SIG-M5 treated with dmso at 0.1 percent for 504 hours (cell line): ENCODE data around the gene AJAP1.

Experiments used
- DNase-seq: peaks from one replicate; lab custom pipeline; 2025; ENCODE audit not compliant: unreplicated experiment; lab: John Stamatoyannopoulos, UW

Gene AJAP1

DNA sequence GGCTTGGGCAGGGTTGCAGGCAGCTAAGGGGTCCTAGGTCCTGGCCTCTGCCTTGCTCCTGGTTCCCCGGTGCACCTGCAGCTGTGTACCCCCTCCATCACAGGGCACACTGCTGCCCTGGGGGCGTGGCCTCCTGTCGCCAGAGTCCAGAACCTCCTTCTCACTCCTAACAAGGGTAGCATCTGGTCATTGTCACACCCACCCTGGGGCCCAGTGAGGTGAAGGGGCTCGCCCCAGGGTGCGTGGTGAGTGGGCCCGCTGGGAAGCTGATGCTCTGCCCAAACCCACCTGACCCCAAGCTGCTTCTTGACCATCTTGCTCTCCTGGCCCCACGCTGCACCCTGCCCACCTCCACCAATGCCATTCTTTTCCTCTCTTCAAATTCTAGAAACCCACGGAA, 44.5 kb downstream of the AJAP1 start:
- no peak for DNase-seq

- DNase-seq = no peak
These were observed 45.2 kb downstream of the AJAP1 start for GRCh38 chr1:4699376-4700301.

GRCh38 chr1:4700801-4701200, 46.4 kb downstream of the AJAP1 start:
- no peak for DNase-seq

GRCh38 chr1:4701276-4701675, 46.9 kb downstream of the AJAP1 start:
- DNase-seq = no peak

- DNase-seq = no peak
These were observed 48.1 kb downstream of the AJAP1 start for GRCh38 chr1:4702464-4702863.

GRCh38 chr1:4702932-4703331, 48.5 kb downstream of the AJAP1 start:
- no peak for DNase-seq

DNA sequence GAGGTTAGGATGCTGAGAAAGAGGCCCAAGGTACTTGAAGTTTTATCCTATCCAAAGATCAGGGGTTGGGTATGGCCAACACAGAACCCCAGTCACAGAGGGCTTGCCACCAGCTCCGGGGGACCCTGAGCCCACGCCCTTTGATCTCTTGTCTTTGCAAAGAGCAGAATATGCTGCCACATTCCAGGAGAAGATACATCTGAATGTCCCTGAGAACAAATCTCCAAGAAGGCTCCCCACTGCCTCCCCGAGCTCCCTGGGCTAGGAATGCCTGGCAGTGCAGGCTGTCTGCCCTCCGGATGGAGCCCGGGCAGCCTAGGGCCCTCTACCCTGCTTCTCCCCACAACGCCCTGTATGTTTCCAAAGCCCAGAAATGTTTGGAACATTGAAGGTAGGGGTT, 49.2 kb downstream of the AJAP1 start:
- DNase-seq = no peak

- DNase-seq = no peak
These were observed 54.6 kb downstream of the AJAP1 start for GRCh38 chr1:4708840-4709507.

DNA sequence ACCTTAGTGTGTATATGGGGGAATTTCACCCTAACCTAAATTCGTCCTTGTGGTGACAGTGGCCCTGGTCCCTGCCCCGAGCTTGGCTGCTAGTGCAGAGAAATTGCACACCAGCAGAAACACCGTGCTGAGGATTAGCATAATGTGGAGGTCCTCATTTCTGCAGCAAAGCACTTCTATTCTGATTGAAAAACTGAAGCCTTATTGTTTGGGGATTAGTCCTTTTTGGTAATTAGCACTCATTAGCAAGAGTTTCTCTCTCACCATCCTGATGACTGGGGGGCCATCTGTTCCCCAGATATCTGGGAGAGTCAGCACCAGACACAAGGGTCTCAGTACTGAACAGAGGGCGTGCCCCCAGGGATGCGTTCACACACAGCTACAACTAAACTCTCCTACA, 55.2 kb downstream of the AJAP1 start:
- no peak for DNase-seq

DNA sequence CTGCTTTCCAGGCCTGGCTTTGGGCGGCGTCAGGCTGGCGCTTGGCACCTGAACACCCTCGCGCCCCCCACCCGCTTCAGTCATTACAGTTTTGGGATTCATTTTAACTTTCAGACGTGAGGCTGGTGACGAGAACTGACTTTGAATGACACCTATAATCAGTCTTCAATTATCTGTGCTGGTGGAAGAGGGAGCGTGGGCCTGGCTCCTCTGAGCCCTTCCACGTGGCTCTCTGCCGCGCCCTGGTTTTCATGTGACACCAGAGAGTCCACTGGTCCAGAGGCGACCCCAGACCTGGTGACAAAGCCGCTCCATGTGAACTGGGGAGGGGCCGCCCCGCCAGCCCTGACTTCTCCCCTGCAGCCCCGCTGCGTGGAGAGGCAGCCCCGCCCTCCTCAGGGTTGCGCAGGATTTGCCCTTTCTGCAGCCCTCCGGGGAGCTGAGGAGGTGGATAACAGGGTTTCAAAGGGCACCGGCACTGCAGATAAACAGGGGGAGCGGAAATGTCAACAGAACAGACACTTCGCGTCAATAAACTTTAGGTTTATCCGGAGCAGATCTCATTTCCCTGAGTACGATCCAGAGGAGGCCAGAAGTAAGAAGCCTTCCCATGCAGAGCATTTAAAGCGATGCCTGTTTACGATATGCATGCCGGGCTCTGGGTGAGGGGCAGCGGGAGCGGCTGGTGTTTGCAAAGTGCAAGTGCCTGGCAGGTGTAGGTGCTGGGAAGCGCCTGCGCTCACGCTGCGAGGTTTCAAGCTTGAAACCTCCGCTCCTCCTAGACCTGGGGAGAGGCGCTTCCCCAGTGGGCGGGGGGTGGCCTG, 56.4 kb downstream of the AJAP1 start:
- no peak for DNase-seq

GRCh38 chr1:4711416-4712275, 57.2 kb downstream of the AJAP1 start:
- DNase-seq = no peak

DNA sequence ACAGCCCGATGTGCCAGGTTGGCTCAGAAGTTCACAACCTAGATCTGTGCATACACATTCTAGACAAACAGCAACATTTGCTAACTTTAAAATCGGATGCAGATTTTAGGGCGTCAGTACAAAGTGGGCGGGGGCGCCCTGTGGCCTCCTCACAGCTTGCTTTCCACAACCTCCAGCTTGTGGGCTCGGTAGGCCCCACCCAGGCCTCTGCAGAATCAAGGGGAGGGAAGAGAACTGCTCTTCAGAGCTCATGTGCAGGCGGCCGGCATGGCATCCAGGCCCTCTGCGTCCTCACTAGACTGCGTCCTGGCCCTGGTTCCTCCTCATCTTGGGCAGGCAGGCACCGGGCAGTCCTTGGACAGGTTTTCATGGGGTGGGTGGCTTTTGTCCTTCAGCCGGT, 59.3 kb downstream of the AJAP1 start:
- no peak for DNase-seq

DNA sequence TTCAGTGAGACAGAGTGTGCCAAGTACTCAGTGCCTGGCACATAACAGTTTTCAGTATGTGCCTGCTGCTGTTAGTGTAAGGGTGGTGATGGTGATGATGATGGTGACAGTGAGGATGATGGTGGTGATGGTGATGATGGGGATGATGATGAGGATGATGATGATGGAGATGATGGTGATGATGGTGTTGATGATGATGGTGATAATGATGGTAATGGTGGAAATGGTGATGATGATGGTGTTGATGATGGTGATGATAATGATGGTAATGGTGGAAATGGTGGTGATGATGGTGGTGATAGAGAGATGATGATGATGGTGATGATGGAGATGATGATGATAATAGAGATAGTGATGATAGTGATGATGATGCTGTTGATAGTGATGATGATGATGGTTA, 62.0 kb downstream of the AJAP1 start:
- DNase-seq = no peak

DNA sequence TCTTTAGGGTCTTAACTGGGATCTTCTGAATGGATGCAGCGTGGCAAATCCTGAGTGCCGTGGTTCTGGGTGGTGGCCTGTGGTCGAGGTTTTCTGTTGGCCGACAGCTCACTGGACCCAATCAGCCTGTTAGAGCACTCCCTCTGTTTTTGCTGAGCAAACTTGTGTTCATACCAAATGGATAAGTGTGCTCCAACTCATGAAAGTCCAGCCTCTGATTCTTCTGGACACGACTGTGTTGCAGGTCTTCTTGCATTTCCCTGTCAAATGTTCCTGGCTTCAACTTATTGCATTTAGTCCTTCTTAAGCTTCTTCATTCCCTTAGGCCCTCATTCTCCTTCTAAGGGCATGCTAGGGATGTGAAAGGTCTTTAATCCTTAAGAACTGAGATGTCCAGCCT, 63.7 kb downstream of the AJAP1 start:
- DNase-seq = no peak

- no peak for DNase-seq
These were observed 68.7 kb downstream of the AJAP1 start for GRCh38 chr1:4723106-4723505.

DNA sequence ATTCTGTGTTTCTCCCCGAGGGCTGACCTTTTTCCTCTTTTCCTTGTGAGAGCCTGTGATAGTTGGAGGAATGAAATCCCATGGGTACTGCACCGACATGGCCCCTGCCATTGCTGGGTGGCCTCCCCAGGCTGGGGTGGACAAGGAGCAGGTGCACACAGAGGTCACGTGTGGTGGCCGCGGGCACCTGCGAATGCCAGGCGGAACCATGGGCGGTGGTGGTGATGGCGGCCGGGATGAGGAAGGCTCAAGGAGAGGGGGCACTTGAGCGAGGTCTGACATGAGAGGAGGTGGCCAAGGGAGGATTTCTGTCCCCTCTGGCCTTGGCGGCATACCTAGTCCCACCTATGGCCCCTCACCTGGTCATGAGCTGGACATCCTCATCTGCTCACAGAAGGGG, 69.6 kb downstream of the AJAP1 start:
- no peak for DNase-seq

DNA sequence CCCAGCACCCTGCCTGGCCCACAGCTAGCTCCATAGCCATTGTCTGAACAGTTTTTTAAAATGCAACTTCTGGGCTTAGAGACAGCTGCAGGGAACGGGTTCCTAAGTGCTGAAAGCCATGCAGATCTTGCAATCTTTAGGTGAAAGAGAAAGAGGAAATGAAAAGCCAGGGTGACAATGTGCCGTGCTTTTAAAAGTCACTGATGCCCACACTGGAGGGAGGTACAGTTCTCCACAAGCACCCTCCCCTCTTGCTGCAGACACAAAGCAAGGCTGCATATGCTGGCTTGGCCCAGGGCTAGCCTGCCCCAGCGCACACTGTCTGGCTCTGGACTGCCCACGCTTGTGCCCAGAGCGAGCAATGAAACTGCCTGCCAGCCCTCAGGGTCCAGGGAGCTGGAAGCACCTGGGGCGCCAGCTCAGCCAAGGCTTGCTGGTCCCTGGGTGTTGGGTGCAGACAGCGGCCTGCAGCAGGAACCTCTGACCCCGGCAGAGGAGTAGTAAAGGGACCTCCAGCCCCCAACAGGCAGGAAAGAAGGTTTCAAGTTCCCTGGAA, 70.4 kb downstream of the AJAP1 start:
- no peak for DNase-seq

DNA sequence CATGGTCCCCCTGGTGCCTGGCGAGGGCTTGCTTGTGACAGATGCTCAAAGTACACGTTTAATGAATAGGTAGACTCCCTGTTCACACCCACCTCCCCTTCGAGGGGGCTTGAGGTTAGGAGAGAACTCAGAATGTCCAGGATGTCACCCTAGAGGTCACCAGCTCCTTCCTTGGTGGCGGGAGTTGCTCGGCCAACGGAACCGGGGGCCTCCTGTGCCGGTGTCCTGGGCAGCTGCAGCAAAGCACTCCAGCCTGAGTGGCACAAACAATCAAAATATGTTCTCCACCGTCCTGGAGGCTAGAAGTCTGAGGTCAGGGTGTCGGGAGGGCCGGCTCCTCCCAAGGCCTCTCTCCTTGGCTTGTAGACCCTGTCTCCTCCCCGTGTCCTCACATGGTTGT, 71.0 kb downstream of the AJAP1 start:
- DNase-seq = no peak

GRCh38 chr1:4726620-4727341, 72.4 kb downstream of the AJAP1 start:
- no peak for DNase-seq
